RWPE2 (cell line): ENCODE data around the gene C12orf76.
"Not testable (repeated sequence)": the region's sequence is repeated elsewhere in the genome, so short reads cannot be mapped to it uniquely, and the experiment has no call there.

ENCODE experiments used
- ATAC-seq: fragments of 200-7000 bp; cut with Tn5 transposase; 3 replicates; pipeline ENCODE4 v1.9.1; 2021; ENCODE audit warnings: low read depth
- DNase-seq: peaks from one replicate; pipeline ENCODE4 v3.0.0-alpha.2; 2020; ENCODE audit warnings: low spot score
- H3K27ac ChIP-seq: fragments of 450-650 bp; 2 replicates; pipeline ENCODE4 v1.5.1; 2017; ENCODE audit warnings: mild to moderate bottlenecking; ENCODE audit not compliant: poor library complexity, severe bottlenecking
- H3K27me3 ChIP-seq: fragments of 250-450 bp; sonication (Bioruptor Pico); 2 replicates; pipeline ENCODE4 v1.5.1; 2021; ENCODE audit warnings: mild to moderate bottlenecking, moderate library complexity; ENCODE audit not compliant: insufficient read depth, poor library complexity, severe bottlenecking
- H3K36me3 ChIP-seq: fragments of 250-450 bp; sonication (Bioruptor Pico); 2 replicates; pipeline ENCODE4 v1.5.1; 2020; ENCODE audit warnings: low read depth, mild to moderate bottlenecking, moderate library complexity
- H3K4me1 ChIP-seq: fragments of 250-450 bp; sonication (Bioruptor Pico); 2 replicates; pipeline ENCODE4 v1.5.1; 2021; ENCODE audit warnings: mild to moderate bottlenecking, moderate library complexity; ENCODE audit not compliant: insufficient read depth, poor library complexity, severe bottlenecking
- H3K4me3 ChIP-seq: fragments of 250-450 bp; sonication (Bioruptor Pico); 2 replicates; pipeline ENCODE4 v1.5.1; 2021; ENCODE audit warnings: mild to moderate bottlenecking, moderate library complexity; ENCODE audit not compliant: severe bottlenecking
- H3K9me3 ChIP-seq: fragments of 250-450 bp; sonication (Bioruptor Pico); 2 replicates; pipeline ENCODE4 v1.5.1; 2021; ENCODE audit warnings: mild to moderate bottlenecking, moderate library complexity; ENCODE audit not compliant: severe bottlenecking
- TF ChIP-seq, protein P1 (sequence below): fragments of 450-650 bp; IDR thresholded peaks from one replicate; pipeline ENCODE4 v1.5.1; 2017; ENCODE audit warnings: mild to moderate bottlenecking, moderate library complexity; ENCODE audit not compliant: poor library complexity, severe bottlenecking

The C12orf76 gene

DNA sequence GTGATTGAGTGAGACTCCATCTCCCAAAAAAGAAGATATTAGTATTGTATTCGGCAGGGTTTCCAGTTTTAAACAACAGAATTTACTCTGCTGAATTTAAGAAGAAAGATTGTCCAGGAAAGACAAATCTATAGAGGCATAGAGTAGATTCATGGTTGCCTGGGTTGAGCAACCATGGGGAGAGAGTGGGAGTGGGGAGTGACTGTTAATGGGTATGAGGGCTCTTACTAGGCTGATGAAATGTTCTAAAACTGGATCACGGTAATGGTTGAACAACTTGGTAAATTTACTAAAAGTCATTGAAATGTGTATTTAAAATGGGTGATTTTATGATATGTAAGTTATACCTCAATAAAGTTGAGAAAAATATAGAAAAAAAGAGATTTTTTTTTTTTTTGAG lies 13.9 kb upstream of the C12orf76 start:
- H3K9me3 ChIP-seq: no peaks in the 10 kb centered on the region
- H3K4me1 ChIP-seq: no peaks in the 10 kb centered on the region
- no peaks in the 10 kb centered on the region for H3K27me3 ChIP-seq
- no peak overlapping the region for H3K4me3 ChIP-seq
- DNase-seq (no peak), ATAC-seq (no peak)
- no peak overlapping the region for H3K27ac ChIP-seq
- no peaks in the 10 kb centered on the region for H3K36me3 ChIP-seq
- TF ChIP-seq, protein P1, sequence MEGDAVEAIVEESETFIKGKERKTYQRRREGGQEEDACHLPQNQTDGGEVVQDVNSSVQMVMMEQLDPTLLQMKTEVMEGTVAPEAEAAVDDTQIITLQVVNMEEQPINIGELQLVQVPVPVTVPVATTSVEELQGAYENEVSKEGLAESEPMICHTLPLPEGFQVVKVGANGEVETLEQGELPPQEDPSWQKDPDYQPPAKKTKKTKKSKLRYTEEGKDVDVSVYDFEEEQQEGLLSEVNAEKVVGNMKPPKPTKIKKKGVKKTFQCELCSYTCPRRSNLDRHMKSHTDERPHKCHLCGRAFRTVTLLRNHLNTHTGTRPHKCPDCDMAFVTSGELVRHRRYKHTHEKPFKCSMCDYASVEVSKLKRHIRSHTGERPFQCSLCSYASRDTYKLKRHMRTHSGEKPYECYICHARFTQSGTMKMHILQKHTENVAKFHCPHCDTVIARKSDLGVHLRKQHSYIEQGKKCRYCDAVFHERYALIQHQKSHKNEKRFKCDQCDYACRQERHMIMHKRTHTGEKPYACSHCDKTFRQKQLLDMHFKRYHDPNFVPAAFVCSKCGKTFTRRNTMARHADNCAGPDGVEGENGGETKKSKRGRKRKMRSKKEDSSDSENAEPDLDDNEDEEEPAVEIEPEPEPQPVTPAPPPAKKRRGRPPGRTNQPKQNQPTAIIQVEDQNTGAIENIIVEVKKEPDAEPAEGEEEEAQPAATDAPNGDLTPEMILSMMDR: no peak

DNA sequence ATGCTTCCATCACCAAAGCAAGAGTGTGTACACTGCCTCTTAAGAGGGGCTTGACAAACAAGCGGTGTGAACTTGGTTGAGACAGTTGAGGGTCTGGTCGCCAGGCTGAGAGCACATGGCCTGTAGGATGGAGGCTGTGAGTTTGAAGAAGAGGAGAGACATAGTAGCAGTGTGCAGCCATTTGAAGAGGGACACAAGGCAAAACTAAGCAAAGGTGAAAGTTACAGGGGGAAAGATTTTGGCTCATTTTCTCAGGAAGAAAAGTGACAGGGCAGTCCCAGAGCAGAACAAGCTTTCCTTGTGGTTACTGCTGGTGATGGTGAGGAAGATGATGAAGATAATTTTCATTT lies 11.3 kb upstream of the C12orf76 start:
- H3K9me3 ChIP-seq: no peaks in the 10 kb centered on the region
- H3K4me3 ChIP-seq: no peak overlapping the region
- no peak overlapping the region for H3K27ac ChIP-seq
- ATAC-seq: no peak
- H3K36me3 ChIP-seq: no peaks in the 10 kb centered on the region
- no peak for DNase-seq
- peaks cover 3% of the 10 kb centered on the region for H3K4me1 ChIP-seq
- no peaks in the 10 kb centered on the region for H3K27me3 ChIP-seq
- TF ChIP-seq, protein P1: no peak

DNA sequence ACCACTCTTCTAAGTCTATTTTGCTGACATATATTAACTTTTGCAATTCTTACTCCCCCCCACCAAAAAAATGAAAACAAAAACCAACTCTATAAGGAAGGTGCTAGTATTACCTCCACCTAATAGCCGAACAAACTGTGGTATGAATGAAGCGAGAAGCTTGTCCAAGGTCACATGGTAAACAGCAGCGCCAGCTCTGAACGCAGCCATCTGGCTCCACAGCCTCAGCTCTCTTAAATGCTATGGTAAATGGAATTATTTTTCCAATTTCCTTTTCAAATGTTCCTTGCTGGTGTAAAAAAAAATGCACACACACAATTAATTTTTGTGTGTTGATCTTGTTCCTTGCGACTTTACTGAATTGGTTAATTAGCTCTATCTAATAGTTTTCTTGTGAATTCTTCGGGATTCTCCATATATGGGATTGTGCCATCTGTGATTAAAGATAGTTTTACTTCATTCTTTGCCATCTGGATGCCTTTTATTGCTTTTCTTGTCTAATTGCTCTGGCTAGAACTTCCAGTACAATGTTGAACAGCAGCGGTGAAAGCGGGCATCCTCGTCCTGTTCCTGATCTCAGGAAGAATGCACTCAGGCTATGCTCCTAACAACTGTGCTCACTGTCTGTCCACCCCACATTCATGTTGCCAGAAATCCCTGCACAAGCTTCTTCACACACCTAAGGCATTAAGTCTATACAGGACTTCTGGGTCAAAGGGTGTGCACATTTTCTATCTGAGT lies 10.7 kb upstream of the C12orf76 start:
- Histone ChIP-seq H3K9me3 (no peaks in the 10 kb centered on the region), H3K4me3 (no peak overlapping the region), H3K27me3 (no peaks in the 10 kb centered on the region), H3K36me3 (no peaks in the 10 kb centered on the region), H3K27ac (no peak overlapping the region), H3K4me1 (peaks cover 3% of the 10 kb centered on the region)
- TF ChIP-seq, protein P1: no peak
- ATAC-seq (no peak), DNase-seq (no peak)

DNA sequence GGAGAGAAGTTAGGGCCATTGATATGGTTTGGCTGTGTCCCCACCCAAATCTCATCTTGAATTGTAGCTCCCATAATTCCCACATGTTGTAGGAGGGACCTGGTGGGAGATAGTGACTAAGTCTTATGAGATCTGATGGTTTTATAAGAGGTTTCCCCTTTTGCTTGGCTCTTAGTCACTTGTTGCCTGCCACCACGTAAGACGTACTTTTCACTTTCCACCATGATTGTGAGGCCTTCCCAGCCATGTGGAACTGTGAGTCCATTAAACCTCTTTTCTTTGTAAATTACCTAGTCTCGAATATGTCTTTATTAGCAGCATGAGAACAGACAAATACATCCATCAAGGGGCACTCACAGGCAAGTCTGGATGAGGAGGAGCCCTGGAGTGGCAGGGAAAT lies 8.3 kb upstream of the C12orf76 start:
- not testable (repeated sequence) for ATAC-seq, H3K27me3 ChIP-seq, H3K36me3 ChIP-seq, H3K9me3 ChIP-seq, H3K4me3 ChIP-seq, H3K4me1 ChIP-seq, DNase-seq
- H3K27ac ChIP-seq: peak overlapping the region; percentile 76

DNA sequence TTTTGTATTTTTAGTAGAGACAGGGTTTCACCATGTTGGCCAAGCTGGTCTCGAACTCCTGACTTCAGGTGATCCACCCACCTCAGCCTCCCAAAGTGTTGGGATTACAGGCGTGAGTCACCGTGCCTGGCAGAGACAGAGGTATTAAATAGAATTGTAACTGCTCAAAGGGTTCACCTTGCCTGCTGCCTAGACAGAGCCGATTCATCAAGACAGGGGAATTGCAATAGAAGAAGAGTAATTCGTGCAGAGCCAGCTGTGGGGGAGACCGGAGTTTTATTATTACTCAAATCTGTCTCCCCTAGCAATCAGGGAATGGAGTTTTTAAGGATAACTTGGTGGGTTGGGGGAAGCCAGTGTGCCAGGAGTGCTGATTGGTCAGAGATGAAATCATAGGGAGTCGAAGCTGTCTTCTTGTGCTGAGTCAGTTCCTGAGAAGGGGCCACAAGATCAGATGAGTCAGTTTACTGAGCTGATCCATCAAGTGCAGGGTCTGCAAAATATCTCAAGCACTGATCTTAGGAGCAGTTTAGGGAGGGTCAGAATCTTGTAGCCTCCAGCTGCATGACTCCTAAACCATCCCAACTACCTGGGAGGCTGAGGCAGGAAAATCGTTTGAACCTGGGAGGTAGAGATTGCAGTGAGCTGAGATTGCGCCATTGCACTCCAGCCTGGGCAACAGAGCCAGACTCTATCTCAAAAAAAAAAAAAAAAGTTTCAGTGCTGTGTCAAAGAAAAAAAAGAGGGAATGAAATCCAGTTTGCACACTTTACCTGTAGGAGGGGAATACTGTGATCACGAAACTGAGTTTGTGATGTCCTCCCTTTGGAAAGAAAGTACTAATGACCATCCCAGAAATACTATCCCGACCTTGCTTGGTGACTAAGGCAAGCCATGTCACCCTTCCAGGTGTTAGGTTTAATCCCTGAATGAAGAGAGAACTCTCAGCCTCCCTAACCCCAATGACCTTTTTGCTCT lies 7.3 kb upstream of the C12orf76 start:
- peak; percentile 87 for ATAC-seq
- not testable (repeated sequence) for H3K4me3 ChIP-seq, H3K9me3 ChIP-seq, H3K4me1 ChIP-seq, H3K27me3 ChIP-seq, H3K36me3 ChIP-seq
- H3K27ac ChIP-seq: peak overlapping the region; percentile 76
- peak; percentile 74 for DNase-seq
